Kidney (tissue), 14 donors: Measurements from ENCODE around the gene PRDM16. TPM values are rescaled to one million over a fixed set of nuclear protein-coding genes. Genes with fewer than 3 reads are reported as not detected.

Experiments used
- DNase-seq, 5 donors: peaks; one replicate each; pipeline ENCODE4 v3.0.0-alpha.2; 2013 to 2020
- FAIRE-seq: peaks from 2 replicates; lab custom pipeline; 2012; peaks lifted over from hg19 to GRCh38; lab: Jason Lieb, UNC
- H3K27ac ChIP-seq, 2 donors: one replicate each; pipeline ENCODE4 v1.7.0; 2013; ENCODE audit warnings: low read depth in 2 of 2, low read length in 2 of 2, inconsistent platforms in 1 of 2
- H3K27me3 ChIP-seq: one replicate; pipeline ENCODE4 v1.7.1; 2013; ENCODE audit warnings: low read length, inconsistent platforms; ENCODE audit not compliant: control insufficient read depth, insufficient read depth
- H3K36me3 ChIP-seq, 3 donors: one replicate each; pipeline versions ENCODE4 v1.7.0 to v1.7.1; 2013; ENCODE audit warnings: low read length in 3 of 3, control low read depth in 1 of 3, inconsistent platforms in 1 of 3; ENCODE audit not compliant: insufficient read depth in 3 of 3, control insufficient read depth in 2 of 3
- H3K4me1 ChIP-seq, 3 donors: one replicate each; pipeline versions ENCODE4 v1.7.0 to v1.7.1; 2013; ENCODE audit warnings: low read length in 3 of 3, inconsistent platforms in 1 of 3, low read depth in 1 of 3; ENCODE audit not compliant: control insufficient read depth in 2 of 3, insufficient read depth in 2 of 3
- H3K4me3 ChIP-seq, 3 donors: one replicate each; pipeline versions ENCODE4 v1.7.0 to v1.8.1; 2013; ENCODE audit warnings: low read length in 3 of 3, control low read depth in 1 of 3, inconsistent platforms in 1 of 3
- H3K9ac ChIP-seq, 3 donors: one replicate each; pipeline versions ENCODE4 v1.7.0 to v1.7.1; 2013; ENCODE audit warnings: low read length in 3 of 3, control low read depth in 1 of 3, inconsistent platforms in 1 of 3
- H3K9me3 ChIP-seq, 3 donors: one replicate each; pipeline versions ENCODE4 v1.7.0 to v1.7.1; 2013; ENCODE audit warnings: low read length in 3 of 3, control low read depth in 1 of 3, inconsistent platforms in 1 of 3; ENCODE audit not compliant: control insufficient read depth in 2 of 3, insufficient read depth in 1 of 3
- intact Hi-C: fragments of 100-400 bp; cut with DNase I; formaldehyde crosslinking; loops from one replicate; pipeline ENCODE4 v1.11.1; 2022
- polyA plus RNA-seq: library from polyadenylated mRNA; stranded (reverse); fragments of 350-450 nt; fragmentation: Illumina TruSeq; extraction: RNeasy Lipid Tissue Mini Kit (QIAGEN cat#74804); gene quantifications from one replicate; pipeline ENCODE4 v1.2.3, GENCODE V29; 2014; ENCODE audit warnings: low read depth, low replicate concordance; ENCODE audit not compliant: insufficient read depth
- total RNA-seq: library from RNA; stranded (reverse); fragmentation: NEBNext Ultra II Directional; extraction: Animal tissue kit (Norgen Biotek cat#: 25700); gene quantifications from one replicate; pipeline ENCODE4 v1.2.1, GENCODE V29; 2021
- TF ChIP-seq, protein P1 (sequence below): IDR thresholded peaks from 3 replicates; pipeline ENCODE4 v1.5.1; 2012; ENCODE audit warnings: mild to moderate bottlenecking, moderate library complexity, borderline replicate concordance; ENCODE audit not compliant: insufficient read depth; ENCODE audit errors: extremely low read depth
- donor health status: control.
- donor health status: control.
- donor health status: control.
- donor health status: control.
- donor health status: control.
- donor health status: DM: yes; HTN: yes; CAD: no.
- donor health status: Normal renal cell carcinoma (clear cell type).

PRDM16 gene
- total and polyA plus RNA-seq, 2 donors from 2014 or later, result 3.0 to 21.9 TPM

GRCh38 chr1:3450202-3450863, 381.3 kb downstream of the PRDM16 start:
- H3K9me3 ChIP-seq, result peaks cover 0 to 2% (median 2%) of the 10 kb centered on the region in 3 donors
- no peak overlapping the region for H3K4me3 ChIP-seq
- H3K4me1 ChIP-seq, result peaks cover 0 to 11% (median 8%) of the 10 kb centered on the region in 3 donors
- H3K27me3 ChIP-seq, result no peaks in the 10 kb centered on the region
- H3K36me3 ChIP-seq, result no peaks in the 10 kb centered on the region
- DNase-seq (no peak), FAIRE-seq (no peak)
- intact Hi-C loops, result no loop called here
- no peak overlapping the region for H3K27ac ChIP-seq
- TF ChIP-seq, protein P1, sequence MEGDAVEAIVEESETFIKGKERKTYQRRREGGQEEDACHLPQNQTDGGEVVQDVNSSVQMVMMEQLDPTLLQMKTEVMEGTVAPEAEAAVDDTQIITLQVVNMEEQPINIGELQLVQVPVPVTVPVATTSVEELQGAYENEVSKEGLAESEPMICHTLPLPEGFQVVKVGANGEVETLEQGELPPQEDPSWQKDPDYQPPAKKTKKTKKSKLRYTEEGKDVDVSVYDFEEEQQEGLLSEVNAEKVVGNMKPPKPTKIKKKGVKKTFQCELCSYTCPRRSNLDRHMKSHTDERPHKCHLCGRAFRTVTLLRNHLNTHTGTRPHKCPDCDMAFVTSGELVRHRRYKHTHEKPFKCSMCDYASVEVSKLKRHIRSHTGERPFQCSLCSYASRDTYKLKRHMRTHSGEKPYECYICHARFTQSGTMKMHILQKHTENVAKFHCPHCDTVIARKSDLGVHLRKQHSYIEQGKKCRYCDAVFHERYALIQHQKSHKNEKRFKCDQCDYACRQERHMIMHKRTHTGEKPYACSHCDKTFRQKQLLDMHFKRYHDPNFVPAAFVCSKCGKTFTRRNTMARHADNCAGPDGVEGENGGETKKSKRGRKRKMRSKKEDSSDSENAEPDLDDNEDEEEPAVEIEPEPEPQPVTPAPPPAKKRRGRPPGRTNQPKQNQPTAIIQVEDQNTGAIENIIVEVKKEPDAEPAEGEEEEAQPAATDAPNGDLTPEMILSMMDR, result no peak
- H3K9ac ChIP-seq, result no peak overlapping the region

DNA sequence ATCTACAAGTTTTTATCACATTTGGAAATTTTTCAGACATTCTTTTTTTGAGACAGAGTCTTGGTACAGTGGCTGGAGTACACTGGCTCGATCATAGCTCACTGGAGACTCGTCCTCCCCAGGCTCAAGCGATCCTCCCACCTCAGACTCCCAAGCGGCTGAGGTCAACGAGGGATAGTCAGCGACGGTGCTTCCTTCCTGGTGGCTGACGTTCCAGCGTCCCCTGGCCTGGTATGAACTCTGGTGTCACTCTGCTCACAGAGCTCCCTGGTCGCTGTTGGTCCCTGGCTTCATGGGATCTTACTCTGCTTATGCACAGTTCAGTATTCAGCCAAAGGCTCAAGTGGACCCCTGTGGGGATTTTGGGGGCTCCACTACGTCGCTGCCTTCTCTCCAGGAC, 382.0 kb downstream of the PRDM16 start:
- peak in 1 of 5 donors; percentile 54 for DNase-seq

DNA sequence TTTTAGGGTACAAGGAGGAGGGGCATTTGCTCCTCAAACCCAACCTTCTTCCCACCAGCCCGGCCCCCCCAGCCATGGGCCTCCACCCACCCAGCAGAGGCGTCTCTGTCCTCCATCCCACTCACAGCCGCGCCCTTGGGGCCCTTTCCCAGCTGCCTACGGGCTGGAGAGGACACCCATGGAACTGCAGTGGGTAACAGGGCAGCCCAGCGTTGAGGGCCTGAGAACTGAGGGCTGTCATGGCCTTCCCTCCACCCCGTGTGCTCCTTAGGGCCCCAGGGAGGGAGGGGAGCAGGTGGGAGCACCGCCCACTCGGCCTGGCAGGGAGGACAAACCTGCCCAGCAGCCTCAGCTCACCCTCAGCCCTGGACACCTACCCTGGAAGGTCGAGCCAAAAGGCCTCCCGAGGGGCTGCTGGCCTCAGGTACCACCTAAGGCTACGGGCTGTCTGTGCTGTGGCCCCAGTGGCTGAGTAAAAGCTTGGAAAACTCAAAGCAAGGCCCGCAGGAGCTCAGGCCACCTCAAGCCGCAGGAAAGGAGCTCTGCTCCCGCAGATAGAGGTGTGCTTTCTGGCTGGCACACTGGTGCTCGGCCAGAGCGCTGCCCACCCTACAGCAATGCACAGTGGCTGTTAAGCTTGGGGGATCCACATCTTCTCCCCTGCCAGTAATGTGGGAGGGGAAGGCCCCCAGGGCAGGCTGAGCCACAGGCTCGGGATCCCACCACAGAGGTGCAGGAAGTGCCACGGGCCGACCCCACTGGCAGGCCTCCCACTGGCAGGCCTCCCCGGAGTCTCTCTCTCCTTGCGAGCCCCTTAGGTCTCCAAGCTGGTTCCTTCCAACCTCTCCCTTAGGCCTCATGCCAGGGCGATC, 383.2 kb downstream of the PRDM16 start:
- Histone ChIP-seq H3K9me3 (peaks cover 0 to 2% (median 2%) of the 10 kb centered on the region in 3 donors), H3K27me3 (no peaks in the 10 kb centered on the region), H3K27ac (no peak overlapping the region), H3K9ac (peak overlapping the region in 1 of 3 donors; percentile 48), H3K4me1 (peaks cover 0 to 27% (median 8%) of the 10 kb centered on the region in 3 donors), H3K36me3 (no peaks in the 10 kb centered on the region), H3K4me3 (no peak overlapping the region)
- TF ChIP-seq, protein P1, result no peak
- intact Hi-C loops, result no loop called here
- peak in 2 of 5 donors; percentile 49 to 76 for DNase-seq
- no peak for FAIRE-seq

More for the DNA sequence above, 382.0 kb downstream of the PRDM16 start:
- intact Hi-C loops, result no loop called here
- H3K9ac ChIP-seq, result no peak overlapping the region
- peaks cover 0 to 18% (median 8%) of the 10 kb centered on the region in 3 donors for H3K4me1 ChIP-seq
- TF ChIP-seq, protein P1, result no peak
- H3K4me3 ChIP-seq, result no peak overlapping the region
- no peaks in the 10 kb centered on the region for H3K27me3 ChIP-seq
- H3K27ac ChIP-seq, result no peak overlapping the region
- H3K9me3 ChIP-seq, result peaks cover 0 to 2% (median 2%) of the 10 kb centered on the region in 3 donors
- no peaks in the 10 kb centered on the region for H3K36me3 ChIP-seq
- no peak for FAIRE-seq
